Measurements from ENCODE around the gene TAS2R41.

- TF ChIP-seq ZIK1 (CRISPR knock-in tag; IDR thresholded peaks at IDR 0.05; ENCODE audit: borderline replicate concordance, low read depth) (no peak), TGIF2 (CRISPR knock-in tag; IDR thresholded peaks at IDR 0.05) (no peak), BRCA1 (CRISPR knock-in tag; IDR thresholded peaks at IDR 0.05) (no peak), NFYC (CRISPR knock-in tag; IDR thresholded peaks at IDR 0.05) (no peak), ZNF839 (CRISPR knock-in tag; IDR thresholded peaks at IDR 0.05; ENCODE audit: borderline replicate concordance) (no peak), GABPB1 (CRISPR knock-in tag; IDR thresholded peaks at IDR 0.05) (no peak), SOX5 (CRISPR knock-in tag; IDR thresholded peaks at IDR 0.05; ENCODE audit: borderline replicate concordance) (no peak), ZXDC (CRISPR knock-in tag; IDR thresholded peaks at IDR 0.05) (no peak), BHLHE40 (IDR thresholded peaks at IDR 0.05; ENCODE audit: low read length) (no peak), NFIC (IDR thresholded peaks at IDR 0.05; ENCODE audit: low read length) (no peak), ZNF558 (CRISPR knock-in tag; IDR thresholded peaks at IDR 0.05; ENCODE audit: borderline replicate concordance) (no peak)
- TF ChIP-seq, protein P1, sequence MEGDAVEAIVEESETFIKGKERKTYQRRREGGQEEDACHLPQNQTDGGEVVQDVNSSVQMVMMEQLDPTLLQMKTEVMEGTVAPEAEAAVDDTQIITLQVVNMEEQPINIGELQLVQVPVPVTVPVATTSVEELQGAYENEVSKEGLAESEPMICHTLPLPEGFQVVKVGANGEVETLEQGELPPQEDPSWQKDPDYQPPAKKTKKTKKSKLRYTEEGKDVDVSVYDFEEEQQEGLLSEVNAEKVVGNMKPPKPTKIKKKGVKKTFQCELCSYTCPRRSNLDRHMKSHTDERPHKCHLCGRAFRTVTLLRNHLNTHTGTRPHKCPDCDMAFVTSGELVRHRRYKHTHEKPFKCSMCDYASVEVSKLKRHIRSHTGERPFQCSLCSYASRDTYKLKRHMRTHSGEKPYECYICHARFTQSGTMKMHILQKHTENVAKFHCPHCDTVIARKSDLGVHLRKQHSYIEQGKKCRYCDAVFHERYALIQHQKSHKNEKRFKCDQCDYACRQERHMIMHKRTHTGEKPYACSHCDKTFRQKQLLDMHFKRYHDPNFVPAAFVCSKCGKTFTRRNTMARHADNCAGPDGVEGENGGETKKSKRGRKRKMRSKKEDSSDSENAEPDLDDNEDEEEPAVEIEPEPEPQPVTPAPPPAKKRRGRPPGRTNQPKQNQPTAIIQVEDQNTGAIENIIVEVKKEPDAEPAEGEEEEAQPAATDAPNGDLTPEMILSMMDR (CRISPR knock-in tag; IDR thresholded peaks at IDR 0.05): no peak
- TF ChIP-seq, protein P2, sequence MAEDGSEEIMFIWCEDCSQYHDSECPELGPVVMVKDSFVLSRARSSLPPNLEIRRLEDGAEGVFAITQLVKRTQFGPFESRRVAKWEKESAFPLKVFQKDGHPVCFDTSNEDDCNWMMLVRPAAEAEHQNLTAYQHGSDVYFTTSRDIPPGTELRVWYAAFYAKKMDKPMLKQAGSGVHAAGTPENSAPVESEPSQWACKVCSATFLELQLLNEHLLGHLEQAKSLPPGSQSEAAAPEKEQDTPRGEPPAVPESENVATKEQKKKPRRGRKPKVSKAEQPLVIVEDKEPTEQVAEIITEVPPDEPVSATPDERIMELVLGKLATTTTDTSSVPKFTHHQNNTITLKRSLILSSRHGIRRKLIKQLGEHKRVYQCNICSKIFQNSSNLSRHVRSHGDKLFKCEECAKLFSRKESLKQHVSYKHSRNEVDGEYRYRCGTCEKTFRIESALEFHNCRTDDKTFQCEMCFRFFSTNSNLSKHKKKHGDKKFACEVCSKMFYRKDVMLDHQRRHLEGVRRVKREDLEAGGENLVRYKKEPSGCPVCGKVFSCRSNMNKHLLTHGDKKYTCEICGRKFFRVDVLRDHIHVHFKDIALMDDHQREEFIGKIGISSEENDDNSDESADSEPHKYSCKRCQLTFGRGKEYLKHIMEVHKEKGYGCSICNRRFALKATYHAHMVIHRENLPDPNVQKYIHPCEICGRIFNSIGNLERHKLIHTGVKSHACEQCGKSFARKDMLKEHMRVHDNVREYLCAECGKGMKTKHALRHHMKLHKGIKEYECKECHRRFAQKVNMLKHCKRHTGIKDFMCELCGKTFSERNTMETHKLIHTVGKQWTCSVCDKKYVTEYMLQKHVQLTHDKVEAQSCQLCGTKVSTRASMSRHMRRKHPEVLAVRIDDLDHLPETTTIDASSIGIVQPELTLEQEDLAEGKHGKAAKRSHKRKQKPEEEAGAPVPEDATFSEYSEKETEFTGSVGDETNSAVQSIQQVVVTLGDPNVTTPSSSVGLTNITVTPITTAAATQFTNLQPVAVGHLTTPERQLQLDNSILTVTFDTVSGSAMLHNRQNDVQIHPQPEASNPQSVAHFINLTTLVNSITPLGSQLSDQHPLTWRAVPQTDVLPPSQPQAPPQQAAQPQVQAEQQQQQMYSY (CRISPR knock-in tag; IDR thresholded peaks at IDR 0.05): no peak
- TF ChIP-seq, protein P3, sequence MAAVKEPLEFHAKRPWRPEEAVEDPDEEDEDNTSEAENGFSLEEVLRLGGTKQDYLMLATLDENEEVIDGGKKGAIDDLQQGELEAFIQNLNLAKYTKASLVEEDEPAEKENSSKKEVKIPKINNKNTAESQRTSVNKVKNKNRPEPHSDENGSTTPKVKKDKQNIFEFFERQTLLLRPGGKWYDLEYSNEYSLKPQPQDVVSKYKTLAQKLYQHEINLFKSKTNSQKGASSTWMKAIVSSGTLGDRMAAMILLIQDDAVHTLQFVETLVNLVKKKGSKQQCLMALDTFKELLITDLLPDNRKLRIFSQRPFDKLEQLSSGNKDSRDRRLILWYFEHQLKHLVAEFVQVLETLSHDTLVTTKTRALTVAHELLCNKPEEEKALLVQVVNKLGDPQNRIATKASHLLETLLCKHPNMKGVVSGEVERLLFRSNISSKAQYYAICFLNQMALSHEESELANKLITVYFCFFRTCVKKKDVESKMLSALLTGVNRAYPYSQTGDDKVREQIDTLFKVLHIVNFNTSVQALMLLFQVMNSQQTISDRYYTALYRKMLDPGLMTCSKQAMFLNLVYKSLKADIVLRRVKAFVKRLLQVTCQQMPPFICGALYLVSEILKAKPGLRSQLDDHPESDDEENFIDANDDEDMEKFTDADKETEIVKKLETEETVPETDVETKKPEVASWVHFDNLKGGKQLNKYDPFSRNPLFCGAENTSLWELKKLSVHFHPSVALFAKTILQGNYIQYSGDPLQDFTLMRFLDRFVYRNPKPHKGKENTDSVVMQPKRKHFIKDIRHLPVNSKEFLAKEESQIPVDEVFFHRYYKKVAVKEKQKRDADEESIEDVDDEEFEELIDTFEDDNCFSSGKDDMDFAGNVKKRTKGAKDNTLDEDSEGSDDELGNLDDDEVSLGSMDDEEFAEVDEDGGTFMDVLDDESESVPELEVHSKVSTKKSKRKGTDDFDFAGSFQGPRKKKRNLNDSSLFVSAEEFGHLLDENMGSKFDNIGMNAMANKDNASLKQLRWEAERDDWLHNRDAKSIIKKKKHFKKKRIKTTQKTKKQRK (IDR thresholded peaks at IDR 0.05; ENCODE audit: low read length): no peak
These were observed 47.6 kb upstream of the TAS2R41 start for GRCh38 chr7:143429770-143430698.
